SU-DHL-6 (cell line): Measurements from ENCODE around the gene NPTX2.
"Not testable (repeated sequence)": the region's sequence is repeated elsewhere in the genome, so short reads cannot be mapped to it uniquely, and the experiment has no call there.

Source experiments
- H2AFZ ChIP-seq: fragments of 200-600 bp; sonication (generic); 2 replicates; pipeline ENCODE4 v1.6.1; 2014; ENCODE audit warnings: low read depth, mild to moderate bottlenecking, moderate library complexity, mixed read lengths, antibody characterized with exemption, low read length; ENCODE audit not compliant: severe bottlenecking
- H3F3A ChIP-seq: fragments of 200-600 bp; shearing (Covaris generic); 2 replicates; pipeline ENCODE4 v1.6.0; 2016; ENCODE audit warnings: antibody characterized with exemption, mild to moderate bottlenecking; ENCODE audit not compliant: insufficient read depth
- H3K27ac ChIP-seq: fragments of 200-600 bp; sonication (generic); 2 replicates; pipeline ENCODE4 v1.5.1; 2016; ENCODE audit warnings: low read depth, mild to moderate bottlenecking, low read length, moderate library complexity, mixed read lengths
- H3K27me3 ChIP-seq: fragments of 200-600 bp; sonication (generic), shearing (Covaris generic); 2 replicates; pipeline ENCODE4 v1.6.0; 2014; ENCODE audit warnings: mild to moderate bottlenecking, low read length
- H3K36me3 ChIP-seq: fragments of 200-600 bp; sonication (generic); 2 replicates; pipeline ENCODE4 v1.6.1; 2014; ENCODE audit warnings: mild to moderate bottlenecking, low read length, mixed read lengths
- H3K4me2 ChIP-seq: fragments of 300-600, 200-600 bp; shearing (Covaris generic), sonication (generic); 2 replicates; pipeline ENCODE4 v1.6.0; 2014; ENCODE audit warnings: low read length, low read depth, mild to moderate bottlenecking; ENCODE audit not compliant: poor library complexity, severe bottlenecking
- H3K4me3 ChIP-seq: fragments of 200-600 bp; sonication (generic); 2 replicates; pipeline ENCODE4 v1.5.1; 2014; ENCODE audit warnings: antibody characterized with exemption, low read length, mild to moderate bottlenecking, mixed read lengths; ENCODE audit not compliant: insufficient read depth, poor library complexity, severe bottlenecking
- H3K79me2 ChIP-seq: fragments of 200-600 bp; sonication (generic); 2 replicates; pipeline ENCODE4 v1.6.1; 2014; ENCODE audit warnings: mild to moderate bottlenecking, low read length, moderate library complexity; ENCODE audit not compliant: insufficient read depth
- H3K9ac ChIP-seq: fragments of 200-600 bp; sonication (generic); 2 replicates; pipeline ENCODE4 v1.7.0; 2014; ENCODE audit warnings: mild to moderate bottlenecking, low read length
- H3K9me2 ChIP-seq: fragments of 200-600 bp; sonication (generic); replicated peaks from 2 replicates; pipeline ENCODE4 v1.6.1; 2014; ENCODE audit warnings: low read length; ENCODE audit not compliant: insufficient read depth
- H3K9me3 ChIP-seq: fragments of 200-600 bp; sonication (generic); 2 replicates; pipeline ENCODE4 v1.6.1; 2014; ENCODE audit warnings: low read length, mixed read lengths; ENCODE audit not compliant: insufficient read depth
- H4K20me1 ChIP-seq: fragments of 200-600 bp; sonication (generic); 2 replicates; pipeline ENCODE4 v1.6.1; 2014; ENCODE audit warnings: low read depth, mild to moderate bottlenecking, antibody characterized with exemption, low read length, moderate library complexity, mixed read lengths
- CTCF ChIP-seq: fragments of 200-600 bp; sonication (generic); IDR thresholded peaks from one replicate; pipeline ENCODE4 v1.5.1; 2017; ENCODE audit warnings: antibody characterized with exemption, mild to moderate bottlenecking, low read length, moderate library complexity; ENCODE audit not compliant: insufficient read depth, poor library complexity, severe bottlenecking
- EZH2phosphoT487 ChIP-seq: fragments of 200-600 bp; sonication (generic), shearing (Covaris generic); conservative IDR thresholded peaks from 2 replicates; pipeline ENCODE4 v1.6.1; 2018; ENCODE audit warnings: mild to moderate bottlenecking, antibody characterized with exemption, low read length, moderate library complexity, mixed read lengths

NPTX2 gene

GRCh38 chr7:98569691-98570337 lies 47.3 kb upstream of the NPTX2 start:
- no peaks in the 10 kb centered on the region for H3K36me3 ChIP-seq
- H3K4me2 ChIP-seq = no peak overlapping the region
- no peak overlapping the region for H3K4me3 ChIP-seq
- H3F3A ChIP-seq = no peaks in the 10 kb centered on the region
- H3K9ac ChIP-seq = no peak overlapping the region
- no peaks in the 10 kb centered on the region for H3K79me2 ChIP-seq
- H3K9me3 ChIP-seq = no peaks in the 10 kb centered on the region
- no peak overlapping the region for H2AFZ ChIP-seq
- TF ChIP-seq EZH2phosphoT487 (no peak), CTCF (no peak)
- no peaks in the 10 kb centered on the region for H3K9me2 ChIP-seq
- H3K27me3 ChIP-seq = no peaks in the 10 kb centered on the region
- no peak overlapping the region for H3K27ac ChIP-seq
- no peaks in the 10 kb centered on the region for H4K20me1 ChIP-seq

- Histone ChIP-seq H3K27ac (no peak overlapping the region), H3K4me2 (no peak overlapping the region), H3K79me2 (no peaks in the 10 kb centered on the region), H2AFZ (no peak overlapping the region), H3K9ac (no peak overlapping the region), H3K27me3 (no peaks in the 10 kb centered on the region), H3K36me3 (no peaks in the 10 kb centered on the region), H4K20me1 (no peaks in the 10 kb centered on the region), H3K9me3 (no peaks in the 10 kb centered on the region), H3F3A (no peaks in the 10 kb centered on the region), H3K4me3 (no peak overlapping the region), H3K9me2 (no peaks in the 10 kb centered on the region)
- no peak for TF ChIP-seq CTCF
- no peak for TF ChIP-seq EZH2phosphoT487
Measured at GRCh38 chr7:98571006-98571405, 46.1 kb upstream of the NPTX2 start.

GRCh38 chr7:98571986-98572385 lies 45.1 kb upstream of the NPTX2 start:
- TF ChIP-seq EZH2phosphoT487 (no peak), CTCF (no peak)
- Histone ChIP-seq H4K20me1 (no peaks in the 10 kb centered on the region), H3K27ac (no peak overlapping the region), H3K9me3 (no peaks in the 10 kb centered on the region), H2AFZ (no peak overlapping the region), H3K4me3 (no peak overlapping the region), H3F3A (no peaks in the 10 kb centered on the region), H3K9me2 (no peaks in the 10 kb centered on the region), H3K36me3 (no peaks in the 10 kb centered on the region), H3K27me3 (no peaks in the 10 kb centered on the region), H3K79me2 (no peaks in the 10 kb centered on the region), H3K9ac (no peak overlapping the region), H3K4me2 (no peak overlapping the region)

DNA sequence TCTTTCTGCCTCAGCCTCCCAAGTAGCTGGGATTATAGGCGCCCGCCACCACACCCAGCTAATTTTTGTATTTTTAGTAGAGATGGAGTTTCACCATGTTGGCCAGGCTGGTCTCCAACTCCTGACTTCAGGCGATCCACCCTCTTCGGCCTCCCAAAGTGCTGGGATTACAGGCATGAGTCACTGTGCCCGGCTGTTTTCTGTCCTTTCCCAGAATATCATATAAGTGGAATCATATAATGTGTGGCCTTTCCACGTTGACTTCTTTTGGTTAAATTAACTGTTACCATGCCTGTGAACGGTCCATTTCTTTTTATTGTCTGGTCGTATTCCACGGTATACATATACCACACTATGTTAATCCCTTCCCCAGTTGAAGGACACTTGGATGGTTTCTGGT lies 44.4 kb upstream of the NPTX2 start:
- H3F3A ChIP-seq, H3K9ac ChIP-seq, H3K9me3 ChIP-seq, H3K4me3 ChIP-seq, H2AFZ ChIP-seq, H4K20me1 ChIP-seq, H3K79me2 ChIP-seq, H3K36me3 ChIP-seq, H3K4me2 ChIP-seq, H3K27me3 ChIP-seq, H3K27ac ChIP-seq, H3K9me2 ChIP-seq: not testable (repeated sequence)
